Hypothalamus (tissue), 51 donors: ENCODE results near the gene UVRAG.

Experiments used
- DNase-seq, 51 donors: peaks; one replicate each; lab custom pipeline; 2025; lab: John Stamatoyannopoulos, UW

UVRAG gene

DNA sequence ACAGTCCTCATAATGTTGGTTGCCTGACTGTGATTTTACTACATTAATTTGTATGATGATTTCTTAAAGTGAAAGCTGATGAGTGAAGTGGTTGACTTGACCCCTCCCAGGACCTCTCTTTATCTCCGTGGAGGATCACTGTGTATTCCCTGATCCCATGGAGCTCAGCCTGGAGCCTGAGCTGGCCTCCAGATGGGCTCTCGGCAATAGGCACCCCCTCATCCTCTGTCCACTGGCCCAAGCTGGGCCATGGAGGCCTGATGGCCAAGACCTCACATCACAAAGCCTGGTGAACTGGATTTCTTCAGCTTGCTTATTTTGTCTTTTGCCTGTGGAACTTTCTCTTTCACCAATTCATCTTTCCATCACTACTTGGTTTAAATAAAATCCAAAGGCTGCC lies 316.1 kb downstream of the UVRAG start:
- DNase-seq: no peak

DNA sequence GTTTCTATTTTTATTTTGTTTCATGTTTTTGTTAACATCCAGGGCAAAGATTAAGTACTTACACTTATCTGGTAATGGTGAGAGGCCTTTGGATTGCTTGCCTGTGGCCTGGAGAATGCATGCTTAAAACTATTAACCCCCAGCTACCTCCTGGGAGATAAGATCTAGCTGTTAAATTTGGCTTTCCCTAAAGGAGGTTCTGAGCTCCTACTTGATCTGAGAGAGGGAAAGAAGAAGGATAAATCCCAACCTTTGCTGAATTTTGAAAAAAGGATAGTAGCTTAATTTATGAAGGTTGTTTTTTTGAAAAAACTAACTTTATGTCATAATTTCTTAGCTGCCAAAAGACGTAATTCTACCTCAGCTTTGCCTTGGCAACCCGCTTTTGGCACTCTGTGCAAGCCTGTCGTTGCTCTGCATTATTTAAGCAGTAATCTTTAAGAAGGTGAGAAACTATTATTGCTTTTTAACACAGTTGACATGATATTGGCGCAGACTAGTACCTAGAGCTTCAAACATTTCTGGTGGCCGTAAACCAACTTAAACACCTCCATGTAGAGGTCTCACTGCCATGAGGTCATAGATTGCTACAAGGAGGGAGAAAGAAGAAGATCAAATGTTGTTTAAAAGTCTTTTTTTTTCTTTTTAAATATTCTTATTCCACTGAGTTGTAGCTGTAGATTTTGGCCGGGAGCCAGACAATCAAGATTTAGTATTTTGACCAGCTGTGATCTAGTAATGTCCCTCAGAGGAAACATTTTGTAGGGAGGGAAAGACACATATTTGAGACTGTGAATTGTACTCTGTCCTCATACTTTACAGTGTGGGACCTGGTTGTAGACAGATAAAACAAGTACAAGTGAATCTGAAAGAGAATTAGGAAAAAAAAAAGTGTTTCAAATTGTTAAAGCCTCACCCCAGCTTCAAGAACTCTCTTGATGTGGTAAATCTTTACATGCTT lies 316.9 kb downstream of the UVRAG start:
- DNase-seq: peak in 1 of 51 donors; percentile 10

DNA sequence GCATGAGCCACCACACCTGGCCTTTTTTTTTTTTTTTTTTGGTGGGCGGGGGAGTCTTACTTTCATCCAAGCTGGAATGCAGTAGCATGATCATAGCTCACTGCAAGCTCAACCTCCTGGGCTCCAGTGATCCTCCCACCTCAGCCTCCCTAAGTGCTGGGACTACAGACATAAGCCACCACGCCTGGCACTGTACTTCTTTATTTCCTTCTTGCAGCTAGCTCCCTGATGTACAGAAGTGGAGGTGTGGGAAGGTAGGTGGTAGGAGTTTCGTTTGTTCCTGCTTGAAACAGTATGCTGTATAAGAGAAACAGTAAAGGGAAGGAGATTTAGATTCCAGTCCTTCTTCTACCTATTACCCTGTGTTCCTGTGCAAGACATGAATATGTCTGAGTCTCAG lies 319.2 kb downstream of the UVRAG start:
- no peak for DNase-seq

DNA sequence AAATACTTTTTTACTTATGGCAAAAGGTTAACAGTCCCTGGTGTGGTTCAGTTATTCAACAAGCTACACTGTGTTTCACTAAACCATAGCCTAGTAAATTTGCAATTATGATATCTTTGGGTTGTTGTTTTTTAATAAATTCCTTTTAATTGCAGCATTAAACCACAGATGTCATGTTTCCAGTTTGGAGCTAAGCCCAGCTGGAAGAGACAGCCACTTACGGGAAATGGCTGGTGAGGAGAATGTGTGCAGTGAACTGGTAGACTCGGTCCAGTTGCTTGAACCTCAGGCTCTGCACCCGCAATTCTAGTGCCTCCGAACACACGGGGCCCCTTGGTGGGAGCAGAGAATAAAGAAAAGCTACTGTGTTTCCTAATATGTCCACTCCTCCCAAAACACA lies 320.5 kb downstream of the UVRAG start:
- DNase-seq: no peak

DNA sequence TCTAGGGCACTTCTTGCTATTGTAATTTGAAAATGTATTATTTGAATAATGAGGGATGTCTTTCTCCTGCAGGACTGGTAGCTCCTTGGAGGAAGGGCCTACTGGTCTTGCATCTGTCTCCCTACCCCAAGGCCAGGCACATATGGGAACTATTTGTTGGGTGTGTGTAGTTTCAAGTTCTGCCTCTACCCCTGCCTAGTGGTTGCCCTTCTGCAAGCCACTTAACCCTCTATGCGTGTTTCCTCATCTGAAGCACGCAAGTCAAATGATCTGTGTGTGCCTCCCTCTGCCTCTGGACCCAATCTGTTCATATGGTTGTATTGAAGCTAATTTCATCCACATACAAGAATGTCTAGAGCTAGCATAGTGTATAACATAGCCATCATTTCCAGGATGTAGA lies 324.3 kb downstream of the UVRAG start:
- no peak for DNase-seq

DNA sequence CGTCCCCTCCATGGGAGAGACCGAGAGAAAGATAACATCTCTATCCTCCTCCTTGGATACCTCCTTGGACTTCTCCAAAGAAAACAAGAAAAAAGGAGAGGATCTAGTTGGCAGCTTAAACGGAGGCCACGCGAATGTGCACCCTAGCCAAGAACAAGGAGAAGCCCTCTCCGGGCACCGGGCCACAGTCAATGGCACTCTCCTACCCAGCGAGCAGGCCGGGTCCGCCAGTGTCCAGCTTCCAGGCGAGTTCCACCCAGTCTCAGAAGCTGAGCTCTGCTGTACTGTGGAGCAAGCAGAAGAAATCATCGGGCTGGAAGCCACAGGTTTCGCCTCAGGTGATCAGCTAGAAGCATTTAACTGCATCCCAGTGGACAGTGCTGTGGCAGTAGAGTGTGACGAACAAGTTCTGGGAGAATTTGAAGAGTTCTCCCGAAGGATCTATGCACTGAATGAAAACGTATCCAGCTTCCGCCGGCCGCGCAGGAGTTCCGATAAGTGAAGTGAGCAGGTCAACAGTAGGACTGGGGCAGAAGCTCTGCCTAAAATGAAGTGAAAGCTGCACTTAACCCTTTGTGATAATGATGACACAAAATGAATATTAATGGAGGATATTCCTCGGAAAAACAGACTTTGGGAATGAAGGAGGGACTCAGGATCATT lies 326.0 kb downstream of the UVRAG start:
- peak in 26 of 51 donors; percentile 7 to 59 (median 36) for DNase-seq

DNA sequence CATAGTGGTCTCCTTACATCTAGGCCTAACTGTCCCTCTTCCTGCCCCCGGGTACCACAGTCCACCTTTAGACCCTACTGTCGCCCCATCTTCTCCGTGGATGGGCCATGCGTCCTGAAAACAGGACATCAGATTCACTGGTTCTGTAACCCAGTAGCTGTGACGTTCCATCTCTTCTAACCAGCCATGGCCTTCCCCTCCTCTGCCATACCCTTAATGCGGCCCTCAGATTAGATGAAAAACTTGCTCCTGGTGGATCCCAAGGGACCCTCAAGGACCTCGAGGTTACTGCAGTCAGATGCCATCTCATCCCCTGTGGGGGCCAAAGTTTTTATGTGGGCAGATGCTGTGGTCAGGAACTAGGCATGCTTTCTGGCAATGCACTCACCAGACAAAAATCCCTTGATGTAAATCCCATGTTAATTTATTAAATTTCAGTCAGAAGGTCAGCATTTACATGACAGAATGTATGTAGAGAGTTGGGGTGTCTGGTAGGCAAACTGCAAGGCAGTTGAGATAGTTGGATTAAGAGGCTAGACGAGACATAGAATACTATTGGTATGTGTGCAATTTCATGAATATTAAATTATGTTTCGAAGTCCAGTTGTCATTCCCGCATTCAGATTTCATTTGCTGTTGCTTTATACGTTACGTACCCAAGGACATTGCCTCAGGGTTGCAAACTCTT lies 327.0 kb downstream of the UVRAG start:
- DNase-seq: no peak

DNA sequence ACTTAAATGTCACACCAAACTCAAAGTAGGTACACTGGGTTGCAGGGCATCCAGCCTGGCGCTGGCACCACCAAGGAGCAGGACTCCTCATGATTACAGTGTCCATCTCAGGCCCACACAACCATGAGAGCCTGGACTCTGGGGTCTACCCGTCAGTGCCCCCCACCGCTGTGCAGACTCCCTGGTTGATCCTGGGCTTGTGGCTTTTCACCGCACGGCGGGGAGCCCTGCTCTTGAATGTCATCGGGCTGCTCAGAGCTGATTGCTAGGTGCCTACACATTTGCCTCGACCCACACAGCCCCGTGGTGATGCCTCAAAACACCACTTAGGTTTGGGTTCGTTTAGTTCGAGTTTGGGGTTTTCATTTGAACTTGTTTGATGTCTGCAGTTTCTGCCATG lies 328.3 kb downstream of the UVRAG start:
- DNase-seq: no peak

DNA sequence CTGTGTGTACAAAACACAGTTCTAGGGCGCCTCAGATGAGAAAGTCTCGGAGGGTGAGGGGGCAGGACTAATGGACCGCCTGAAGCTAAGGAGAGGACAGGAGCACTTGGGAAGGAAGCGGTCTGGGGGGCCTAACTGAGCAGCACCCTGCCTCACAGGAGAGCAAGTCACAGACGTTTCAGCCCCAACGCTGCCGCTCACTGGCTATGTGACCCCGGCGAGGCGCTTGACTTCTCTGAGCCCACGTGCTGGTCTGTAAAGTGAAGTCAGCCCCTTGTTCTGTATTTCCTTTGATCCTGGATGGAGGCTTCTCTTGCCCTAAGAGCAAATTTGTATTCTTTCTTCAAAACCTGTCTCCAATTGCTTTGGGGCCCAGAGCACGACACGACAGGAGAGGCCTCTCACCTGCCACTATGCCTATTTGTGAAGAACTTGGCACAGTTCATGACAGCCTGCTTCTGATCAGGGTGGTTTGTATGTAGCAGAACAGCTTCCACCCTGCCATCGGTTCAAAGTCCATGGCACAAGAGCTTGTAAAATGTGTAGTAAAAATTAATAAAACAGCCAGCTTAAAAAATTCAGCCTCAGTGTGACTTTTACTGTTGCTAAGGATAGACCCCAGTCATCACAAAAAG lies 332.2 kb downstream of the UVRAG start:
- no peak for DNase-seq

DNA sequence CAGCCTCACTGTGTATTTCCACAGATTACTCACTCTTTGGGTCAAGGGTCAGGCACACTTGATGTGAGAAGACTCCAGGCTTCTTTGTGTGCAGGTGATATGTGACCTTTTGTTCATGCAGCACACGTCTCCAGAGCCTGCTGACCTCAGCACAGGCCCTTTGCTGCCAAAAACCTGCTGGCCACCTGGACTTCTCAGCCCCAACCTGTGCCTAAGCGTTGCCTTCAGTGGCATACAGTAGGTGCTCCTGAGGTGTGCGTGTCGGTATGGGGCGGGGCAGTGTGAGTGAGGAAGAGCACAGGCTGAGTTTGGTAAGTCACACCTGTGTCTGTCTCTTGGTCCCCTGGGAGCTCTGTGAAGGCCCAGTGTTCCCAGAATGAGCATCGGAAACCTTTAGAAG lies 333.2 kb downstream of the UVRAG start:
- no peak for DNase-seq

DNA sequence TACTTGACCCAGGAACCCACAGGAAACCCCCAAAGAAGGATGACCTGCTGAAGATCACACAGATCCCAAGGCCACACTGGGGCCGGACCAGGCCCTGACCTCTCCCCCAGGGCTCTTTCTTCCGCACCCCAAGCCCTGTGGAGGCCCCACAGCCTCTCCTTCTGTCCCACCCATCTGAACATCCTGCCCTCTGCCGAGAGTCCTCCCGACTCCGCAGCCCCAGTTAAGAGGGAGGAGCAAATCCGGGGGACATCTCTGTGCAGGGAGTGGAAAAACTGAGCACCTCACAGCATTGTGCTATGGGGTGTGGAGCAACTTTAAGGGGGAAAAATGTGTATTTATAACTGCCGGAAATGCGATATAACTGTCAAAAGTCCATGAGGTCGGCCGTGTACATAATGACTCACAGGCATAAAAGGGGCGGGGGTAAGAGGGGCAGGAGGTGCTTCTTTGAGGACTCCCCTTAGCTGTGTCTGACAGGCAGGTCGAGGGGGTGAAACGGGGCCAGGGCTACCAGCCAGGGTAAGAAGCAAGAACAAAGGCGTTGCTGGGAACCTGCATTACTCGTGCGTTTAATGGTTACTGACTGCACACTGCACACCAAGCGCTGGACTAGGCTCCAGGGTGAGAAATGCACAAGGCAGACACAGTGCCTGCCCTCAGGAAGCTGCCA lies 334.1 kb downstream of the UVRAG start:
- no peak for DNase-seq

DNA sequence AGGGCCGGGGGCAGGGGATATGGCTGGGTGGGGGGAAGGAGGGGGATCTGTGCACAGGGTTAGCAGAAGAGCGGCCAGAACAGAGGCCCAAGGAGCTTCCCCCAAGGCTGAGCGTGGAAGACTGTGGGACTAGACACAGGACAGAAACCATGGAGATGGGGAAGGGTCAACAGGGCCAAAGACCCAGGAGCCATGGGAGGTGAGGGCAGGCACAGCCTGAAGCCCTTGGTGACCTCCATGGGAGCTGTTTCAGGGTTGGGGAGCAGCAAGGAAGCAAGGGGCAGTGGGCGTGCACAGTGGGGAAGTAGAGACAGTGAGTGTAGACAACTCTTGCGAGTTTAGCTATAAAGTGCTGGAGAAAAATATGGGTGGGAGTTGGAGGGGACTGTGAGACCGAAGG lies 334.7 kb downstream of the UVRAG start:
- DNase-seq: no peak

DNA sequence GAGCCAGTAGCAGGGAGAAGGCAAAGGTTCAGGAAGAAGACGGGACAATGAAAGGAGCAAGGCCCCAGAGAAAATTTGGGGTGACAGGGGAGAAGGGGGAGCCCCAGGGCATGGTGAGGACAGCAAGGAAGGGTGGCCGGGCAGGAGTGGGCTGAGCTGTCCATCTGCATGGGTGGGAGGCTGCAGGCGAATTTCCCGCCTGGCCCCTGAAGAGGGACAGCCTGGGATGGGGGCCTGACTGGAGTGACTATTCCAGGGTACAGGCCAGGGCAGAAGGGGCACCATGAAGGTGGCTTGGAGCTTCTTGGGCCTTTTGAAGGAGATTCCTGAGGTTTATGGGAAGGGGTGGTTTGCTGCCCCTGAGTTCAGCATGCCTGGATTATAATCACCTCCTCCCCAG lies 335.1 kb downstream of the UVRAG start:
- DNase-seq: no peak

DNA sequence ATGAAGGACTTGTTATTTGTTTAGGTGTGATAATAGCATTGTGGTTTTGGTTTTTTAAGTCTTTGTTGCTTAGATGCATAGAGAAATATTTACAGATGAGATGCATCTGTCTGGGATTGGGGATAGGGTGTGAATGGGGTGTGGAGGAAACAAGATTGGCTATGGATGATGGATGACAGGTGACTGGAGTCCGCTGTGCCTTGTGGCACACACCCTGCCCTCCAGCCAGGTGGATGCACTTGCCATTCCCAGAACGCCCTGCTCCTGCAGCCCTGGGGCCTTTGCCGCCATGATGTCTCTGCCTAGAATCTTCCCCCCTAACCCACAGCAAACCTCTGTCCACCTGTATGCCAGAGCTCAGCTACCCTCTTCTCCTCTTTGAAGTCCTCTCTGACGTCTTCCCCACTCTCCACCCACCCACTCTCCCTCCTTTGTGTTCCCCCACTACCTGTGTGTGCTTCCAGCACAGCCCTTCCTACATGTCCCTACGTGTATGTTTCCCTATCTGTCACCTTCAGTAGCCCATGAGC lies 336.6 kb downstream of the UVRAG start:
- no peak for DNase-seq

DNA sequence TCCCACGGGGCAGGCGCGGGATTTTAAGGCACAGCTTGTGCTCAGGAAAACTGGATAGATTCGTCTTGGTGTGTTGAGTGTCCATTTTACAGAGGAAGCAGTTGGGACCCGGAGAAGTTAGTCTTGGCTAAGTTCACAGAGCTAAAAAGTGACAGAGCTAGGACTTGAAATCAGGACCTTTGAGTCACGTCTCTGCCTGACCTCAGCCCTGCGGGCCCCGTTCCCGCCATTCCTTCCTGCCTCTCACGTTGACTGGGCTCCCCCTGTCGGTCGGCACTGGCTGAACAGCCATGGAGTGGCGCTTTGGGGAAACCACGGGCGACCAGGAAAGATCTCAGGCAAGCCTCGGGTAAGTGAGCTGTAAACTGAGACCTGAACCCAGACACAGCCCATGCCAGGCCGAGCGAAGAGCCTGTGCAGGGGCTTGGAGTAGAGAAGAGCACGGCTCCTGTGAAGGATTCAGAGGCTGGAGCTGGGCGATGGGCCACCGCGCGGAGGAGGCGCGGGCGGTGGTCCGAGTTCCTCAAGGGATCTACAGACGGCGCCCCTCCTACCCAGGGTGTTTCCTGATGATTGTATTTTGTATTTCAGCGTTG lies 337.2 kb downstream of the UVRAG start:
- DNase-seq: peak in 50 of 51 donors; percentile 6 to 85 (median 61)

DNA sequence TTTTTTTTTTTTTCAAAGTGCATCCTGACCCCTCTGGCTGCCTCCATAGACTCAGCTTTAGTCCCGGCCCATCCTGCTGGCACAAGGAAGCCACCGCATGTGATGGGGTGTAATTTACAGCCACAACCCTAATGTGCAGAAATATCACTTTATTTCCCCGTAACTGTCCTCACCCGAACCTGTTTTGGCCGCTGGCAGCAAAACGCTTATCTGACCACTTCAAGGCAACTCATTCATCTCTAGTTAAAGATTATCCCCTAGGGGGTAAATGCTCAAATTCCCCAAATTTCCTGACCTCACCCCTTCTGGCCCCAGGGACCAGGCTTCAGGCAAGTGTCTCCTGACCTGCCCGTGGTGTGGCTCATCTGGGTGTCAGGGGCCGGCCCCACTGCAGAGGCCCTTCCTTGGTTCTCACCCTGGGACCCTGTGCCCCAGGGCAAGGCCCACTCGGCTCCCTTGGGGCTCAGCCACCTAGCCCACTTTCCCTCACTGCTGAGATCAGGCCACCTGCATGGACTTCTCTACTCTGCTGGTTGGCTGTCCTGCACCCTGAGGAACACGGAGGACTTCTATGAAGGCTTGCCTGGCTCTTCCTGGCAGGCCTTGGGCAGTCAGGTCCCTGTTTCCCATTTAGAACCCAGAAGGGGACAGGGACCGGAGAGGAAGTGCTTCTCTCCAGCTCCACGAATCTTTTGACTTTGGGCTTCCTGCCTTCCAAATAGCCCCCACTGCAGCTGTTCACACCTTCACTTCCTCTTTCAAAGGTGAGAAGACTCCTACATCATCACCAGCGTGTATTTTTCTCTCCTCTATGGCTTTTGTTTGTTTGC lies 337.9 kb downstream of the UVRAG start:
- no peak for DNase-seq

DNA sequence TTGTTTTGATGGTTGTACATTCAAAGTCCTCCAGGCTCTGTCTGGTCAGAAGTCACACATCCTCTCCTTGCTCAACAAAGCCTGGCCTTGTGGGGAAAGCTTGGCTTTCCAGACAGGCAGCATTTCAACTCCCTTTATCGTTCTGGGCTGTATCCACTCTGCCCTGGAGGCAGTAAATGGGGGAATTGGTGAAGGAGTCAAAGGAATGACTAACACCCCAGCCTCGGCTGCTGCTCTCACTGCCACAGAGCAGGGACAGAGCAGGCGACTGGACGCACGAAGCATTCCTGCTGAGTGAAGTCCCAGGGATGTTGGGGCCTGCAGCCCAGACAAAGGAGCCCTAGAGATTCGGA lies 338.5 kb downstream of the UVRAG start:
- DNase-seq: peak in 3 of 51 donors; percentile 3 to 9 (median 4)

DNA sequence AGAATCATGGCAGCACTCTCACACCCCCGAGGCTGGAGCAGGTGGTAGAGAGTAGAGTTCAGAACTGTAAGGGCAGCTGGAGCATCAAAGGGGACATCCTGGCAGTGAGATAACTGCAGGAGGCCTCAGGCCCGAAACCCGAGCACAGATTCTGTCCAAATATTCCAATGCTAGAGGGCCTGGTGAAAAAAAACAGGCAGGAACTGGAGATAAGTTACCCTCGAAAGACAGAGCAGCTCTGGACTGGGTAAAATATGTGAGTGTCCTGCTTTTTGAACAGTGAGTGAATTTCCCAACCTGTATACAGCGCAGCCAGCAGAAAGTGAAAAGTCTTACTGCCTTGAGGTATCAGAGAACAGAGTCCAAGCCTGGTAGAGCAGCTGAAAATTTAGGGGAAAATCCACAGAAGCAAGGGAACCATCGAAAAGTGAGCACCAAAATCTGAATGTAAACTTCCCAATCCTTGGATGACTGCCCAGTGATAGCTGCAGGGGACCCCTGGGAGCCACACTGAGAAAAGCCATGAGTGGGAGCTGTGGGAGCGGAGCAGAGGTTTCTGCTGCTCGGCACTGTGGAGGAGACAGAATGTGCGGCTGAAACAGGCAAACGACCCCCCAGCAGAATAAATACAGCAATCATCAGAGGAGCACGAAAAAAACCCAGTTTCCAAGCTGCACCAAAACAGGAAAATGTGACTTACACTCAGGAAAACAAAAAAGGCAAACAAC lies 340.7 kb downstream of the UVRAG start:
- DNase-seq: no peak
